ENCODE results near the gene PXDN. TPM values are rescaled to one million over a fixed set of nuclear protein-coding genes. Genes with fewer than 3 reads are reported as not detected.
A peak's percentile ranks its signal among the peaks of the same experiment; 100 is the strongest.

PXDN gene
- total RNA-seq, 1 experiment from 2014 or later: 0.25 TPM

DNA sequence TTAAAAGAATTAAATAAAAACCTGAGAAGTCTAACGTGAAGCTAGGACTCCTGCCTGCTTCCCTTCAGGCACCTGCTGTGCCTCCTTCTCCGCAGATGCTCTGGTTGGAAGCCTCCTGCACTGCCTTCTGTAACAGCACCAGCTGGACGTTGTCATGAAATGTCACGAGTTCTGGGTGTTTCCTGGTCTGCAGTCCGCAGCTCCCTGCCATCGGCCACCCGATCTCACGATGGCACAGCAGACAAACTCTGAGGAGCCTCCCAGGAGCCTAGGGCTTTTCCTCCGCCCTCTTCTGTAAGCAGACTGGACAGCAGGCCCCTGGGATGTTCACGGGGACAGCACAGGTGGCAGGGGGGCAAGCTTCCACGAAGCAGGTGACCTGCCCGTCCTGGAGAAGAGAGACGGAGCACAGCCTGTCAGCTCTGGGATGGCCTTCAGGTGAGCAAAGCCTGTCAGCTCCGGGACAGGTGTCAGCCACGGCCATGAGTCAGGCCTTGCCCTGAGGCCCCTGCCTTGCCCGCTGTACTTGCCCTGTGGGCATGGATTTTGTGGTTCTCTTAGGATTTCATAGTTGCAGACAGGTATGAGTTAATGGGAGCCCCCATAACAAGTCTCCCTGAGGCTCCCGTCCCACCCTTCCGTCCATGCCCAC lies 110.3 kb downstream of the PXDN start:
- intact Hi-C loops (cut with micrococcal nuclease; ENCODE audit: unreplicated experiment): loop anchor here (1.0 kb wide), 3 partner anchors 7 to 80 kb away; no protein-coding TSS in a partner anchor
- H3K9me3 Mint-ChIP-seq (ENCODE audit: unreplicated experiment): no peaks in the 10 kb centered on the region
- TF ChIP-seq, protein P1, sequence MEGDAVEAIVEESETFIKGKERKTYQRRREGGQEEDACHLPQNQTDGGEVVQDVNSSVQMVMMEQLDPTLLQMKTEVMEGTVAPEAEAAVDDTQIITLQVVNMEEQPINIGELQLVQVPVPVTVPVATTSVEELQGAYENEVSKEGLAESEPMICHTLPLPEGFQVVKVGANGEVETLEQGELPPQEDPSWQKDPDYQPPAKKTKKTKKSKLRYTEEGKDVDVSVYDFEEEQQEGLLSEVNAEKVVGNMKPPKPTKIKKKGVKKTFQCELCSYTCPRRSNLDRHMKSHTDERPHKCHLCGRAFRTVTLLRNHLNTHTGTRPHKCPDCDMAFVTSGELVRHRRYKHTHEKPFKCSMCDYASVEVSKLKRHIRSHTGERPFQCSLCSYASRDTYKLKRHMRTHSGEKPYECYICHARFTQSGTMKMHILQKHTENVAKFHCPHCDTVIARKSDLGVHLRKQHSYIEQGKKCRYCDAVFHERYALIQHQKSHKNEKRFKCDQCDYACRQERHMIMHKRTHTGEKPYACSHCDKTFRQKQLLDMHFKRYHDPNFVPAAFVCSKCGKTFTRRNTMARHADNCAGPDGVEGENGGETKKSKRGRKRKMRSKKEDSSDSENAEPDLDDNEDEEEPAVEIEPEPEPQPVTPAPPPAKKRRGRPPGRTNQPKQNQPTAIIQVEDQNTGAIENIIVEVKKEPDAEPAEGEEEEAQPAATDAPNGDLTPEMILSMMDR (IDR thresholded peaks at IDR 0.05; ENCODE audit: insufficient read depth in 1 of 2, low read depth in 1 of 2, low read length in 1 of 2, severe bottlenecking in 1 of 2, unreplicated experiment in 1 of 2): no peak
- H3K27me3 Mint-ChIP-seq (ENCODE audit: insufficient read depth, unreplicated experiment): no peaks in the 10 kb centered on the region
- no peaks in the 10 kb centered on the region for H3K9me3 ChIP-seq
- CTCF ChIA-PET: interaction anchor here (0.8 to 1.5 kb wide), 2 partner anchors 9 to 135 kb away, joined by 3 read pairs; no protein-coding TSS in a partner anchor
- POLR2A ChIA-PET: no interaction called here
- H3K4me3 ChIP-seq (ENCODE audit: low read depth, low read length): no peak overlapping the region
- peaks cover 37% of the 10 kb centered on the region for H3K4me1 ChIP-seq
- no peaks in the 10 kb centered on the region for H3K27me3 ChIP-seq (replicated peaks; ENCODE audit: control insufficient read depth, insufficient read depth, low read length)
- H3K36me3 ChIP-seq (ENCODE audit: control insufficient read depth, insufficient read depth, low read length): no peaks in the 10 kb centered on the region
- no TSS peak for BruUV-seq (replicated peaks)
- peaks cover 7% of the 10 kb centered on the region for H3K36me3 Mint-ChIP-seq (ENCODE audit: insufficient read depth, unreplicated experiment)
- H3K4me3 Mint-ChIP-seq (ENCODE audit: unreplicated experiment): no peak overlapping the region
- H3K4me1 Mint-ChIP-seq (ENCODE audit: low read depth, unreplicated experiment): peaks cover 18% of the 10 kb centered on the region
- DNase-seq: peak in 1 of 2 experiments; percentile 29
- no peak overlapping the region for H3K27ac Mint-ChIP-seq (ENCODE audit: unreplicated experiment)

DNA sequence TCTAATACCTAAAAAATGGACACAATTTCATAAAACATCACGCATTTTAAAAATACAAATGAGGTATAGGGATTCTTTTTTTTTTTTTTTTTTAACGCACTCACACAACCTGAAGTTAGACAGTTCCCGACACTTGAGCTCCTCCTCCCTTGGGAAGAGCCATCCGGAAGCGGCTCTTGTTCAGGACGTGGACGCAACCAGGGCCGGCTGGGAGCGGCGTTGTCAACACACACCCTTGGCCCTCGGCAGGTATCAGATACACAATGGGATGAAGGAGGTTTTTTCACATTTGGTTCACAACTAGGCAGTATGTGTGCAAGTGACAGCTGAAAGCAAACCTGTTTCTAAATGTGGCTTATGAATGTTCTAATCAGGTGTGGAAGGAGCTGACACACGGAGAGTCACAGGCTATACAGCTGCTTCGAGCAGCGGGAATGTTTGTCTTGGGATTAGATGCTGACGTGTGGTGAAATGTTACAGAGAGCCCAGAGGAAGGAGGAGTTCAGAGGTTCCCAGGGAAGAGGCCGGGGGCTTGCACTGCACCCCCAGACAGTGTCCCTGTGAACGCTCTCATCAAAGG lies 111.1 kb downstream of the PXDN start:
- peak overlapping the region; percentile 30 for H3K4me3 ChIP-seq (ENCODE audit: low read depth, low read length)
- H3K27ac Mint-ChIP-seq (ENCODE audit: unreplicated experiment): peak overlapping the region; percentile 78
- peaks cover 7% of the 10 kb centered on the region for H3K36me3 Mint-ChIP-seq (ENCODE audit: insufficient read depth, unreplicated experiment)
- H3K4me1 ChIP-seq: peaks cover 37% of the 10 kb centered on the region
- H3K9me3 Mint-ChIP-seq (ENCODE audit: unreplicated experiment): no peaks in the 10 kb centered on the region
- peak; percentile 53 to 61 for DNase-seq
- no peaks in the 10 kb centered on the region for H3K27me3 Mint-ChIP-seq (ENCODE audit: insufficient read depth, unreplicated experiment)
- no TSS peak for BruUV-seq (replicated peaks)
- H3K27me3 ChIP-seq (replicated peaks; ENCODE audit: control insufficient read depth, insufficient read depth, low read length): no peaks in the 10 kb centered on the region
- TF ChIP-seq, protein P1 (IDR thresholded peaks at IDR 0.05; ENCODE audit: insufficient read depth in 1 of 2, low read depth in 1 of 2, low read length in 1 of 2, severe bottlenecking in 1 of 2, unreplicated experiment in 1 of 2): no peak
- intact Hi-C loops (cut with micrococcal nuclease; ENCODE audit: unreplicated experiment): loop anchor here (1.0 kb wide), 3 partner anchors 8 to 79 kb away; no protein-coding TSS in a partner anchor
- H3K4me1 Mint-ChIP-seq (ENCODE audit: low read depth, unreplicated experiment): peaks cover 18% of the 10 kb centered on the region
- H3K4me3 Mint-ChIP-seq (ENCODE audit: unreplicated experiment): peak overlapping the region; percentile 71
- no peaks in the 10 kb centered on the region for H3K36me3 ChIP-seq (ENCODE audit: control insufficient read depth, insufficient read depth, low read length)
- ChIA-PET CTCF (interaction anchor here (0.7 to 1.5 kb wide), 3 partner anchors 8 to 136 kb away, joined by 3 read pairs; no protein-coding TSS in a partner anchor), POLR2A (interaction anchor here (0.6 kb wide), 2 partner anchors 79 to 561 kb away, joined by 3 to 4 read pairs; no protein-coding TSS in a partner anchor)
- H3K9me3 ChIP-seq: no peaks in the 10 kb centered on the region

DNA sequence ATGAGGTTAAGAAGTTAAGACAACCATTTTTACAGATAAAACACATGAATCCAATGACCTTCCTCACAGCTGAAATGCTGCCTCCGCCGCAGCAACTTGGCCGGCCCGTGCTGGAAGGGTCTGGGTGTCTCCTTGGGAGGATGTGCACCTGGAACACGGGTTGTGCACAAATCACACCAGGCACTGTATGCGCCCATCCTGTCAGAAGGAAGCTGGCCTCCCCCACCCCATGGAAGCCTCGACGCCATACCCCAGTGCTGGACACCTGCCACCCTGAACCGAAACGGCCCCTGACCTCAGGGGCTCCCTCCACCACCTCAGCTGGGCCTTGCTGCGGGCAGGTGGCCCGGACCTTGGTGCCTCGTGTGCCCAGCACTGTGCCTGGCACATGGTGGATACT lies 111.8 kb downstream of the PXDN start:
- no peaks in the 10 kb centered on the region for H3K9me3 ChIP-seq
- intact Hi-C loops (cut with micrococcal nuclease; ENCODE audit: unreplicated experiment): no loop called here
- peak overlapping the region; percentile 71 for H3K4me3 Mint-ChIP-seq (ENCODE audit: unreplicated experiment)
- TF ChIP-seq, protein P1 (IDR thresholded peaks at IDR 0.05; ENCODE audit: insufficient read depth in 1 of 2, low read depth in 1 of 2, low read length in 1 of 2, severe bottlenecking in 1 of 2, unreplicated experiment in 1 of 2): no peak
- BruUV-seq (replicated peaks): no TSS peak
- peaks cover 18% of the 10 kb centered on the region for H3K4me1 Mint-ChIP-seq (ENCODE audit: low read depth, unreplicated experiment)
- H3K9me3 Mint-ChIP-seq (ENCODE audit: unreplicated experiment): no peaks in the 10 kb centered on the region
- peaks cover 37% of the 10 kb centered on the region for H3K4me1 ChIP-seq
- peak overlapping the region; percentile 78 for H3K27ac Mint-ChIP-seq (ENCODE audit: unreplicated experiment)
- peak in 1 of 2 experiments; percentile 11 for DNase-seq
- ChIA-PET CTCF (interaction anchor here (1.4 to 1.5 kb wide), 2 partner anchors 7 to 118 kb away, joined by 3 read pairs; no protein-coding TSS in a partner anchor), POLR2A (interaction anchor here (0.6 kb wide), 2 partner anchors 79 to 117 kb away, joined by 3 to 4 read pairs; no protein-coding TSS in a partner anchor)
- no peaks in the 10 kb centered on the region for H3K36me3 ChIP-seq (ENCODE audit: control insufficient read depth, insufficient read depth, low read length)
- H3K27me3 ChIP-seq (replicated peaks; ENCODE audit: control insufficient read depth, insufficient read depth, low read length): no peaks in the 10 kb centered on the region
- no peaks in the 10 kb centered on the region for H3K27me3 Mint-ChIP-seq (ENCODE audit: insufficient read depth, unreplicated experiment)
- H3K4me3 ChIP-seq (ENCODE audit: low read depth, low read length): no peak overlapping the region
- H3K36me3 Mint-ChIP-seq (ENCODE audit: insufficient read depth, unreplicated experiment): peaks cover 7% of the 10 kb centered on the region
